Epithelial cell of proximal tubule (primary cell): ENCODE measurements around the gene ORC1. TPM values are rescaled to one million over a fixed set of nuclear protein-coding genes. Genes with fewer than 3 reads are reported as not detected.

Experiments
- DNase-seq: peaks from one replicate; pipeline ENCODE4 v3.0.0-alpha.2; 2011; ENCODE audit warnings: low read depth
- H3K4me3 ChIP-seq: 2 replicates; pipeline ENCODE4 v1.5.1; 2011; ENCODE audit warnings: low read depth, mild to moderate bottlenecking, low read length
- total RNA-seq: library from RNA; depleted of rRNA; stranded (reverse); fragments of >200 nt; gene quantifications from 2 replicates; pipeline ENCODE4 v1.2.3, GENCODE V29; 2015
- TF ChIP-seq, protein P1 (sequence below): conservative IDR thresholded peaks from 2 replicates; pipeline ENCODE4 v1.5.1; 2012; ENCODE audit warnings: low read depth, mild to moderate bottlenecking, low read length

ORC1 gene
- total RNA-seq, 1 donor from 2014 or later = 13.0 TPM

DNA sequence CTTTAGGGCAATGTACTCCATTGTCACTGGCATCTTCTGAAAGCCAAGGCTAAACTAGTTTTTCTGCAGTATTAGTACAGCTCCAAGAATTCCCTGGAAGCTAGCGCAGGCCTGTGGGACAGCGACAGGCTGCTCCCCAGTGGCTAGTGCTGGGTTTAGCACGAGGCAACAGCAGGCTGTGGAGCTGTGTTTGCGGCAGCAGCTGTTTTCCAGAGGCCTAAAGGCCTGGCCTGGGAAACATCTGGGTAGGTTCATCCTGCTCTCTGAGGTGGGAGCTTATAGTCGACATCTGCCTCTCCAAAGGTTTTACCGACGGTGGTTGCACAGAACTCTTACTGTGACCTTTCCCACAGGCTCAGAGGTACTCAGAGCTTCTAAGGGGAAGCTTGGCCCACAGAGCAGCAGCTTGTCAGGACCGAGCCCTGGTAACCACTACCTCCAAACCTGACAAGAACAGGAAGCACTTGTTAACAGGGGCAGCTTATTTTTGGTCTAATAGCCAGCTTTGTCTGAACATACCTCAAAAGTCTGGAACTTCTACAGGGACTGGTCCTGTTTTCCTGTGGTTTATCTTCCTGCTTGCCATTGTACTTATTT, 55.4 kb downstream of the ORC1 start:
- no peak overlapping the region for H3K4me3 ChIP-seq
- DNase-seq = no peak
- TF ChIP-seq, protein P1, sequence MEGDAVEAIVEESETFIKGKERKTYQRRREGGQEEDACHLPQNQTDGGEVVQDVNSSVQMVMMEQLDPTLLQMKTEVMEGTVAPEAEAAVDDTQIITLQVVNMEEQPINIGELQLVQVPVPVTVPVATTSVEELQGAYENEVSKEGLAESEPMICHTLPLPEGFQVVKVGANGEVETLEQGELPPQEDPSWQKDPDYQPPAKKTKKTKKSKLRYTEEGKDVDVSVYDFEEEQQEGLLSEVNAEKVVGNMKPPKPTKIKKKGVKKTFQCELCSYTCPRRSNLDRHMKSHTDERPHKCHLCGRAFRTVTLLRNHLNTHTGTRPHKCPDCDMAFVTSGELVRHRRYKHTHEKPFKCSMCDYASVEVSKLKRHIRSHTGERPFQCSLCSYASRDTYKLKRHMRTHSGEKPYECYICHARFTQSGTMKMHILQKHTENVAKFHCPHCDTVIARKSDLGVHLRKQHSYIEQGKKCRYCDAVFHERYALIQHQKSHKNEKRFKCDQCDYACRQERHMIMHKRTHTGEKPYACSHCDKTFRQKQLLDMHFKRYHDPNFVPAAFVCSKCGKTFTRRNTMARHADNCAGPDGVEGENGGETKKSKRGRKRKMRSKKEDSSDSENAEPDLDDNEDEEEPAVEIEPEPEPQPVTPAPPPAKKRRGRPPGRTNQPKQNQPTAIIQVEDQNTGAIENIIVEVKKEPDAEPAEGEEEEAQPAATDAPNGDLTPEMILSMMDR = peak; percentile 33

- TF ChIP-seq, protein P1 = no peak
- no peak for DNase-seq
- no peak overlapping the region for H3K4me3 ChIP-seq
These were observed 57.6 kb downstream of the ORC1 start for GRCh38 chr1:52346653-52347052.

DNA sequence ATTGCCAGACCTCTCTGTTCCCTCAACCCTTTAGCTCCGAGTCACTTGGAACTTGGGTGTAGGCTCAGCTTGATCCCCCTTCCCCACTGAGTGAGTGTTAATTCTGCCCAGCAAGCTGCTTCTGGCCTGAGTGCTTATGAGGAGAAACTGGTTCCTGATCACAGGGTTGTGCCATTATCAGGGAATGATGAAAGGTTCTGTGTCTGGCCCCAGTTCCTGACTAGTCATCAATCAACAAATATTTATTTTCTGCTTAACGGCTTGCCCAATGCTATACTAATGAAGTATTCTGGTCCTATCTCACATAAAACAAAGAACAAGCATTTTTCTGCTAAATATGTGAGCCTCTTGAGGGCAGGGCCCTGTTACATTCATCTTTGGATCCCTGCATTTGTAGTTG, 59.0 kb downstream of the ORC1 start:
- DNase-seq = no peak
- no peak overlapping the region for H3K4me3 ChIP-seq
- TF ChIP-seq, protein P1 = no peak

DNA sequence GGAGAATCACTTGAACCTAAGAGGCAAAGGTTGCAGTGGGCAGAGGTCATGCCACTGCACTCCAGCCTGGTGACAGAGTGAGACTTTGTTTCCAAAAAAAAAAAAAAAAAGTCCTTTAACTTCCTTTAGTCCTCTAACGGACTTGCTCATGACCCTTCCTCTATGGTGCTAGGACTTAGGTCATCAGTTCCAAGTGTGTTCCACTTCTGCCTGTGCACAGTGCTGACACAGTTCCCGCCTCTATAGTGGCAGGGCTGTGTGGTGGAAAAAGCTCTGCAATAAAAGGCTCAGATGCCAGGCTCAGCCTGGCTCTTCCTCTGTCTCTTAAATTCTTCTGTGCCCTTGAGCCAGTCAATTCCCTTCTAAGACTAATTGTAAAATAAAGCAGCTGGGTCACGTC, 60.2 kb downstream of the ORC1 start:
- TF ChIP-seq, protein P1 = no peak
- H3K4me3 ChIP-seq = no peak overlapping the region
- DNase-seq = no peak

DNA sequence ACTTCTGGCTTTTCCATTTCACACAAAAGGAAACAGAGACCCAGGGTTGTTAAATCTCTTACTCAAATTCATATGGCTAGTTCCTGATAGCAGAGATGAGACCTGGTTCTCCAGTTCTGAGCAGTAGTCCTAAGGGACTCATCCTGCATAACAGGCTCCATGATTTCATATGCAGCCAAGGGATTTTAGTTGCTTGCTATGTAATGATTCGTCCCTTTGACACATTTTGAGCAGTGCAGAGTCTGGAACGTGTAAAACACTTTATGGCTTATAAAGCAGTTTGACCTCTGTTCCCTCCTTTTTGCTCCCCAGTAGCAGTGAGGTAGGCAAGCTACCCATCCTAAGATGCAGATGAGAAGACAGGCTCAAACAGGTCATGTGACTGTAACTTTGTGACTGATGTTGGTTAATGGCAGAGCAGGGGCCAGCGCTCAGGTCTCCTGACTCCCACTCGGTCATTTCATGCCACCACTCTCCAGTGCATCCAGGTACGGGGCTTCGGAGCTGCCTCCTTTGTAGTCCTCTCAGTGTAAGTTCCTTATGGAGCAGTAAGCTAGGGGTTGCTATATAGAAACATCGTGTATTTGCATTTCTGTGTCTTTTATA, 62.5 kb downstream of the ORC1 start:
- DNase-seq = no peak
- no peak overlapping the region for H3K4me3 ChIP-seq
- TF ChIP-seq, protein P1 = no peak

DNA sequence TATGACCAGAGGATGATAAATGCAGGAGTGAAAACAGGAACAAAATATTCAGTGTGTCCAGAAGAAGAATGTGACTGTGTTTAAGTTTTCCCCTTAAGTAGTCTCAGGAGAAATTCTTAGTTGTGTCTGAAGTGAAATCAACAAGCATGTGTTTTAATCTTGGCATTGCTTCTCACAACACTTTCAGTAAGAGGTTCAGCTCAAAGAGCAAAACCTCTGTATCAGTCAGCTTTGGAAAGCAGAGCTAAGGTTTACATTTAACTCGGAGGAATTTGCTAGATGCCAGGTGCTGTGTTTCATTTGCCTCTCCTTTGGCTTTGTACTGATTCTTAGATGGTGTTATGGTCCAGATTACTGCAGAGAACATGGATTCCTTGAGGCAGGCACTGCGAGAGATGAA, 66.8 kb downstream of the ORC1 start:
- H3K4me3 ChIP-seq = no peak overlapping the region
- no peak for DNase-seq
- TF ChIP-seq, protein P1 = no peak

- TF ChIP-seq, protein P1 = no peak
- no peak overlapping the region for H3K4me3 ChIP-seq
- no peak for DNase-seq
These were observed 69.2 kb downstream of the ORC1 start for GRCh38 chr1:52334906-52335528.
